Tibial artery (tissue), 4 donors: ENCODE measurements around the gene GAK.

Experiments
- DNase-seq, 2 donors: peaks; one replicate each; pipeline ENCODE4 v3.0.0-alpha.2; 2019
- H3K27ac ChIP-seq, 2 donors: fragments of 200-600 bp; sonication (generic) in 1 of 2; 1 replicate in 1 of 2; 2 replicates in 1 of 2; pipeline ENCODE4 v1.5.1; 2018 to 2019; ENCODE audit warnings: mild to moderate bottlenecking in 1 of 2
- H3K27me3 ChIP-seq, 2 donors: fragments of 200-600 bp; sonication (generic) in 1 of 2; one replicate each; pipeline versions ENCODE4 v1.5.1 to v1.6.0; 2016 to 2019
- H3K36me3 ChIP-seq, 3 donors: fragments of 200-600 bp; sonication (generic) in 2 of 3; one replicate each; pipeline ENCODE4 v1.5.1; 2016 to 2019; ENCODE audit warnings: mild to moderate bottlenecking in 2 of 3
- H3K4me1 ChIP-seq, 4 donors: fragments of 200-600 bp; sonication (generic) in 2 of 4; 1 replicate in 3 of 4; 2 replicates in 1 of 4; pipeline ENCODE4 v1.5.1; 2016 to 2019
- H3K4me3 ChIP-seq, 2 donors: fragments of 200-600 bp; sonication (generic) in 1 of 2; 1 replicate in 1 of 2; 2 replicates in 1 of 2; pipeline ENCODE4 v1.5.1; 2018 to 2019; ENCODE audit warnings: mild to moderate bottlenecking in 2 of 2
- H3K9me3 ChIP-seq, 3 donors: fragments of 200-600 bp; sonication (generic) in 1 of 3; one replicate each; pipeline ENCODE4 v1.5.1; 2016 to 2019
- intact Hi-C: fragments of 100-400 bp; cut with DNase I; formaldehyde crosslinking; loops from one replicate; pipeline ENCODE4 v1.15.0; 2023; ENCODE audit warnings: low total_unique reads
- TF ChIP-seq, protein P1 (sequence below), 2 experiments: fragments of 200-600 bp in 1 of 2; fragments of 450-650 bp in 1 of 2; IDR thresholded peaks; one replicate each; pipeline ENCODE4 v1.5.1; 2017 to 2019; ENCODE audit warnings: antibody characterized with exemption in 2 of 2, mild to moderate bottlenecking in 1 of 2, moderate library complexity in 1 of 2

Gene GAK

DNA sequence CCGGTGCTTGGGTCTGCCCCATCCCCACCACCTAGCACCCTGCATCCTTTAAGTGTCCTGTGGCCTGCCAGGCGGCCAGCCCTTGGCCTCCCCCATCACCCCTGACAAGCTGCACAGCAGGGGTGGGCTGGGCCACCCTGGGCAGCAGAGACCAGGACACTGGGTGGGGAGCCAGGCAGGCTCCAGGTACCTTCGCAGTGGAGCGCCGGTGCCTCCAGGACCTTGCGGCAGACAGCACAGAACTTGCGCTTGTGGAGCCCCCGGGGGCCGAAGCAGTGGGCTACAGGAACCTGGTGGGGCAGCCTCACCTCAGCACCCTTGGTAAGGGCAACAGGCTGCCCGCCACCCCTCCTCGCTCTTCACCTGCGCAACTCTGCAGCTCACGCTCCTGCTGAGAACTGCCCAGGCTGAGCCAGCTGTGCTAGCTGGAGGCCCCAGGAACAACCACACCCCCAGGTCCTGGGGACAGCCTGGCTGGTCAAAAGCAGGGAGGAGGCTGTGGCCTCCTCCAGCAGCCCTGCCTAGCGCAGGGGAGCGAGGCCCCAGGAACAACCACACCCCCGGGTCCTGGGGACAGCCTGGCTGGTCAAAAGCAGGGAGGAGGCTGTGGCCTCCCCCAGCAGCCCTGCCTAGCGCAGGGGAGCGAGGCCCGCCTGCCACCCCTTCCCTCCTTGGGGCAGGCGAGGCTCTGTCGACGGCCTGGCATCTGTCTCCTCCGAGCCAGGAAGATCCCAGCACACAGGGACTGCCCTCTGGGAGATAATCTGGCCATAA lies 36.7 kb upstream of the GAK start:
- H3K4me1 ChIP-seq, result peaks cover 0 to 39% (median 29%) of the 10 kb centered on the region in 4 donors
- DNase-seq, result no peak
- peaks cover 0 to 7% of the 10 kb centered on the region in 2 donors for H3K27me3 ChIP-seq
- H3K9me3 ChIP-seq, result no peaks in the 10 kb centered on the region
- H3K4me3 ChIP-seq, result no peak overlapping the region
- intact Hi-C loops, result no loop called here
- TF ChIP-seq, protein P1, sequence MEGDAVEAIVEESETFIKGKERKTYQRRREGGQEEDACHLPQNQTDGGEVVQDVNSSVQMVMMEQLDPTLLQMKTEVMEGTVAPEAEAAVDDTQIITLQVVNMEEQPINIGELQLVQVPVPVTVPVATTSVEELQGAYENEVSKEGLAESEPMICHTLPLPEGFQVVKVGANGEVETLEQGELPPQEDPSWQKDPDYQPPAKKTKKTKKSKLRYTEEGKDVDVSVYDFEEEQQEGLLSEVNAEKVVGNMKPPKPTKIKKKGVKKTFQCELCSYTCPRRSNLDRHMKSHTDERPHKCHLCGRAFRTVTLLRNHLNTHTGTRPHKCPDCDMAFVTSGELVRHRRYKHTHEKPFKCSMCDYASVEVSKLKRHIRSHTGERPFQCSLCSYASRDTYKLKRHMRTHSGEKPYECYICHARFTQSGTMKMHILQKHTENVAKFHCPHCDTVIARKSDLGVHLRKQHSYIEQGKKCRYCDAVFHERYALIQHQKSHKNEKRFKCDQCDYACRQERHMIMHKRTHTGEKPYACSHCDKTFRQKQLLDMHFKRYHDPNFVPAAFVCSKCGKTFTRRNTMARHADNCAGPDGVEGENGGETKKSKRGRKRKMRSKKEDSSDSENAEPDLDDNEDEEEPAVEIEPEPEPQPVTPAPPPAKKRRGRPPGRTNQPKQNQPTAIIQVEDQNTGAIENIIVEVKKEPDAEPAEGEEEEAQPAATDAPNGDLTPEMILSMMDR (IDR thresholded peaks at IDR 0.05), result no peak
- peaks cover 0 to 39% (median 27%) of the 10 kb centered on the region in 3 donors for H3K36me3 ChIP-seq
- H3K27ac ChIP-seq, result no peak overlapping the region

DNA sequence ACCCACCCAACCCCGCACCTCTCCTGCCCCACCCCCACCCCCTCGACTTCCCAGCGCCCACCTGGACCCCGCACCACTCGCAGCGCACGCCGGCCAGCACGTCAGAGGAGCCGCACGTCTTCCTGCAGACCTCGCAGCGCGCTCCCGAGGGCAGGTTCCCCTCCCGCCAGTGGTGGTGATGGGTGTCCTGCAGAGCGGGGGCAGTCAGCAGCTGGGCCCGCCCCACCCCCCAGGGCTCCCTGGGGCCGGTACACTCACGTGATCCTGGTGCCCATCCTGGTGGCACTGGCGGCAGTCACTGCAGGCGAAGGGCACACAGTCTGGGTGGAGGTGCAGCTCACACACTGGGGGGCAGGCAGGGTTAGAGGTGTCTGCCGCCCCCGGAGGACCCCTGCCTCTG lies 36.1 kb upstream of the GAK start:
- intact Hi-C loops, result no loop called here
- Histone ChIP-seq H3K4me3 (no peak overlapping the region), H3K36me3 (peaks cover 0 to 43% (median 30%) of the 10 kb centered on the region in 3 donors), H3K4me1 (peaks cover 0 to 36% (median 27%) of the 10 kb centered on the region in 4 donors), H3K9me3 (no peaks in the 10 kb centered on the region), H3K27ac (no peak overlapping the region), H3K27me3 (peaks cover 0 to 7% of the 10 kb centered on the region in 2 donors)
- TF ChIP-seq, protein P1 (IDR thresholded peaks at IDR 0.05), result no peak
- DNase-seq, result no peak

- TF ChIP-seq, protein P1 (IDR thresholded peaks at IDR 0.05), result no peak
- intact Hi-C loops, result no loop called here
- H3K9me3 ChIP-seq, result no peaks in the 10 kb centered on the region
- no peak for DNase-seq
- H3K4me1 ChIP-seq, result peaks cover 0 to 31% (median 22%) of the 10 kb centered on the region in 4 donors
- peaks cover 2 to 51% (median 38%) of the 10 kb centered on the region in 3 donors for H3K36me3 ChIP-seq
- peaks cover 0 to 7% of the 10 kb centered on the region in 2 donors for H3K27me3 ChIP-seq
- H3K27ac ChIP-seq, result no peak overlapping the region
- H3K4me3 ChIP-seq, result no peak overlapping the region
Observed at GRCh38 chr4:967113-968104, 35.3 kb upstream of the GAK start.

DNA sequence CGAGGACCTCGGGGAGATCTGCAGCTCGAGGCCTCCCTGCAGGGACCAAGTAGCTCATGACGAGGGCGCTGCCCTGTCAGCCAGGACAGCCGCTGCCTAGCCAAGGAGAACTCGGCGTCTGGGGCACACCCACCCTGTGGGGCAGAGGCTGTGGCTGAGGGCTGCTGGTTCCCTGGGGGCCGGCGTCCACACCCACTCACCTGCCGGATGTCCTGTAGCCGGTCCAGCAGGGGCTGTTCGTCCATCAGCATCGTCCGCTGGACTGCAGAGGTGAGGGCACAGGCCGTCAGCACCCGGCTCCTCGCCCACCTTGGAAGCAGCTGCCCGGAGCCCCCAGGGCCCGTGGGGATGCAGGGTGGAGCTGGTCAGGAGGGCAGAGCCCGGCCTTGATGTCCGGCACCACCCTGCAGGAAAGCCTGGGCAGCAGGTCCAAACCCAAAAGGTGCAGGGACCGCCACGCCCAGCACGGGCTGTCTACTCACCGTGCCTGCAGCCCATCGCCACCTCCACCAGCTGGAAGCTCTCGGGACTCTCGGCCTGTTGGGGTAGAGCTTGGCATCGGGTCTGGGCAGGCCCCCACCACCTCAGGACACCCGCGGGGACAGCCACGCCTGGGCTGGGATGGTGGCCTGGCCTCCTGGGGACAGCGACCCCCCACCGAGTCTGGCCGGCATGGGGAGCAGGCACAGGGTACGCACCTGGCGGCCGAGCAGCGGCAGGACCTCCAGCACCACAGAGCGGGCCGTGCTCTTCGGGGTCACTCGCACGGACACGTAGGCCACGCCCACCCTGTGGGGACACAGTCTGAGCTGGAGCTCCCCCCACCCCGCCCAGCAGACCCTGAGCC lies 34.4 kb upstream of the GAK start:
- Histone ChIP-seq H3K9me3 (no peaks in the 10 kb centered on the region), H3K27me3 (peaks cover 0 to 7% of the 10 kb centered on the region in 2 donors), H3K27ac (no peak overlapping the region), H3K4me3 (no peak overlapping the region), H3K4me1 (peaks cover 0 to 22% (median 13%) of the 10 kb centered on the region in 4 donors), H3K36me3 (peaks cover 4 to 60% (median 47%) of the 10 kb centered on the region in 3 donors)
- DNase-seq, result no peak
- intact Hi-C loops, result no loop called here
- TF ChIP-seq, protein P1 (IDR thresholded peaks at IDR 0.05), result no peak

GRCh38 chr4:965766-966134 lies 33.6 kb upstream of the GAK start:
- H3K36me3 ChIP-seq, result peaks cover 4 to 68% (median 51%) of the 10 kb centered on the region in 3 donors

More at GRCh38 chr4:965766-966134, 33.6 kb upstream of the GAK start:
- TF ChIP-seq, protein P1 (IDR thresholded peaks at IDR 0.05), result no peak
- Histone ChIP-seq H3K4me1 (peaks cover 0 to 14% (median 8%) of the 10 kb centered on the region in 4 donors), H3K27me3 (peaks cover 0 to 7% of the 10 kb centered on the region in 2 donors), H3K27ac (no peak overlapping the region), H3K4me3 (no peak overlapping the region), H3K9me3 (no peaks in the 10 kb centered on the region)
- intact Hi-C loops, result no loop called here
- DNase-seq, result no peak
